ENCODE measurements around the gene DIPK1A. TPM values are rescaled to one million over a fixed set of nuclear protein-coding genes. Genes with fewer than 3 reads are reported as not detected.

Gene DIPK1A
- total RNA-seq, 1 experiment from 2014 or later: 1.2 TPM

DNA sequence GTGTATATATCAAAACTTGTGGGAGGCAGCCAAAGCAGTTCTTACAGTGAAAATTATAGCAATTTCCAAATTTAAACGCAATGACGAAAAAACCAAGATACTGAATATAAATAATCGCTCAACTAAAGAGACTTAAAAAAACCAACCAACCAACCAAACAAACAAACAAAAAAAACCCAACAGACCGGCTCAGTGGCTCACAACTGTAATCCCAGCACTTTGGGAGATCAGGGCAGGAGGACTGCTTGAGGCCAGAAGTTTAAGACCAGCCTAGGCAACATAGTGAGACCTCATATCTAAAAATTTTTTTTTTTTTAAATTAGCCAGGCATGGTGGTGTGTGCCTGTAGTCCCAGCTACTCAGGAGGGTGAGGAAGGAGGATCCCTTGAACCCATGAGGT is 106.0 kb downstream of the DIPK1A start:
- no peak for ATAC-seq
- DNase-seq (ENCODE audit: low read depth, low spot score): no peak
- H3K4me3 ChIP-seq (ENCODE audit: low read depth in 2 of 2, low read length in 2 of 2): no peak overlapping the region
- no peak for TF ChIP-seq SIN3A (IDR thresholded peaks at IDR 0.05; ENCODE audit: borderline replicate concordance, insufficient read depth, low read depth, low read length)
- TF ChIP-seq, protein P1, sequence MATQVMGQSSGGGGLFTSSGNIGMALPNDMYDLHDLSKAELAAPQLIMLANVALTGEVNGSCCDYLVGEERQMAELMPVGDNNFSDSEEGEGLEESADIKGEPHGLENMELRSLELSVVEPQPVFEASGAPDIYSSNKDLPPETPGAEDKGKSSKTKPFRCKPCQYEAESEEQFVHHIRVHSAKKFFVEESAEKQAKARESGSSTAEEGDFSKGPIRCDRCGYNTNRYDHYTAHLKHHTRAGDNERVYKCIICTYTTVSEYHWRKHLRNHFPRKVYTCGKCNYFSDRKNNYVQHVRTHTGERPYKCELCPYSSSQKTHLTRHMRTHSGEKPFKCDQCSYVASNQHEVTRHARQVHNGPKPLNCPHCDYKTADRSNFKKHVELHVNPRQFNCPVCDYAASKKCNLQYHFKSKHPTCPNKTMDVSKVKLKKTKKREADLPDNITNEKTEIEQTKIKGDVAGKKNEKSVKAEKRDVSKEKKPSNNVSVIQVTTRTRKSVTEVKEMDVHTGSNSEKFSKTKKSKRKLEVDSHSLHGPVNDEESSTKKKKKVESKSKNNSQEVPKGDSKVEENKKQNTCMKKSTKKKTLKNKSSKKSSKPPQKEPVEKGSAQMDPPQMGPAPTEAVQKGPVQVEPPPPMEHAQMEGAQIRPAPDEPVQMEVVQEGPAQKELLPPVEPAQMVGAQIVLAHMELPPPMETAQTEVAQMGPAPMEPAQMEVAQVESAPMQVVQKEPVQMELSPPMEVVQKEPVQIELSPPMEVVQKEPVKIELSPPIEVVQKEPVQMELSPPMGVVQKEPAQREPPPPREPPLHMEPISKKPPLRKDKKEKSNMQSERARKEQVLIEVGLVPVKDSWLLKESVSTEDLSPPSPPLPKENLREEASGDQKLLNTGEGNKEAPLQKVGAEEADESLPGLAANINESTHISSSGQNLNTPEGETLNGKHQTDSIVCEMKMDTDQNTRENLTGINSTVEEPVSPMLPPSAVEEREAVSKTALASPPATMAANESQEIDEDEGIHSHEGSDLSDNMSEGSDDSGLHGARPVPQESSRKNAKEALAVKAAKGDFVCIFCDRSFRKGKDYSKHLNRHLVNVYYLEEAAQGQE (IDR thresholded peaks at IDR 0.05; ENCODE audit: insufficient read depth in 1 of 2, low read depth in 2 of 2, low read length in 1 of 2): no peak
- TF ChIP-seq POLR2AphosphoS5 (IDR thresholded peaks at IDR 0.05; ENCODE audit: low read depth, low read length): no peak
- TF ChIP-seq, protein P2, sequence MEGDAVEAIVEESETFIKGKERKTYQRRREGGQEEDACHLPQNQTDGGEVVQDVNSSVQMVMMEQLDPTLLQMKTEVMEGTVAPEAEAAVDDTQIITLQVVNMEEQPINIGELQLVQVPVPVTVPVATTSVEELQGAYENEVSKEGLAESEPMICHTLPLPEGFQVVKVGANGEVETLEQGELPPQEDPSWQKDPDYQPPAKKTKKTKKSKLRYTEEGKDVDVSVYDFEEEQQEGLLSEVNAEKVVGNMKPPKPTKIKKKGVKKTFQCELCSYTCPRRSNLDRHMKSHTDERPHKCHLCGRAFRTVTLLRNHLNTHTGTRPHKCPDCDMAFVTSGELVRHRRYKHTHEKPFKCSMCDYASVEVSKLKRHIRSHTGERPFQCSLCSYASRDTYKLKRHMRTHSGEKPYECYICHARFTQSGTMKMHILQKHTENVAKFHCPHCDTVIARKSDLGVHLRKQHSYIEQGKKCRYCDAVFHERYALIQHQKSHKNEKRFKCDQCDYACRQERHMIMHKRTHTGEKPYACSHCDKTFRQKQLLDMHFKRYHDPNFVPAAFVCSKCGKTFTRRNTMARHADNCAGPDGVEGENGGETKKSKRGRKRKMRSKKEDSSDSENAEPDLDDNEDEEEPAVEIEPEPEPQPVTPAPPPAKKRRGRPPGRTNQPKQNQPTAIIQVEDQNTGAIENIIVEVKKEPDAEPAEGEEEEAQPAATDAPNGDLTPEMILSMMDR (IDR thresholded peaks at IDR 0.05): no peak
- no peak for TF ChIP-seq TCF7L2 (IDR thresholded peaks at IDR 0.05; ENCODE audit: low read depth, low read length)
- no peaks in the 10 kb centered on the region for H3K36me3 ChIP-seq (ENCODE audit: control insufficient read depth, insufficient read depth, low read length)
- H3K27me3 ChIP-seq (ENCODE audit: control insufficient read depth, insufficient read depth, low read length): no peaks in the 10 kb centered on the region
- BruUV-seq (replicated peaks): no TSS peak
- intact Hi-C loops (cut with micrococcal nuclease; ENCODE audit: unreplicated experiment) (no loop called here), in situ Hi-C loops (cut with HindIII; ENCODE audit: low pct_unique_long_range_greater_than_20kb, low sequenced_read_pairs) (no loop called here)
- H3K27ac ChIP-seq (ENCODE audit: low read length): no peak overlapping the region
- H3K4me1 ChIP-seq (ENCODE audit: control insufficient read depth, insufficient read depth, low read length): peaks cover 3% of the 10 kb centered on the region; the same call in 1 of the 2 replicates
- H3K9me3 ChIP-seq (ENCODE audit: control insufficient read depth, insufficient read depth, low read depth, low read length): no peaks in the 10 kb centered on the region
- ChIA-PET POLR2A (no interaction called here), CTCF (no interaction called here)

DNA sequence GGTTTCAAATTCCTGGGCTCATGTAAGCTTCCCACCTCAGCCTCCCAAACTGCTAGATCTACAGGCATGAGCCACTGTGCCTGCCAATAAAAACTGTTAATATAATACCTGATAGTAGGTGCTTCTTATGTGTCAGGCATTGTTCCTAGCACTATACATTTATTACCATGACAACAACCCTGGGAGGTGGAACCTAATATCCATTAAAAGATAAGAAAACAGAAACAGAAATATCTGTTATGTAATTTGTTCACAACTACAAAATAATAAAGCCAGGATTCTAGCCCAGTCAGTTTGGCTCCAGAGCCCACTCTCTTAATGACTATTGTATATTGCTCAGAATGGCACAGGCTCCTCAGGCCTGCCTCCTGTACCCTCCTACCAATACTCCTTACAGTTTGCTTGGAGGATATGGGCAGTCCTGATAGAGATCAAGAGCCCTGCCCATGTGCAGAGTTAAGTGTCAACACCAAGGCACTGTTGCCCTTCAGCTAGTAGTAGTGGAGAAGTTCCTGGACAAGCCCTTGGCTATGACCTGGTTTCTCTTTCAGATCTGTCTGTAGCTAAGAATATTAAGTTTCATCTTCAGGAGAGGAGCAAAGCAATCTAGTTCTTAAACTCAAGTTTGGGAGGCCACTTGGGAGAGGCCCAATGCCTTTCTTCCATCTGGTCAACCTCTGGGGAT is 107.0 kb downstream of the DIPK1A start:
- intact Hi-C loops (cut with micrococcal nuclease; ENCODE audit: unreplicated experiment) (no loop called here), in situ Hi-C loops (cut with HindIII; ENCODE audit: low pct_unique_long_range_greater_than_20kb, low sequenced_read_pairs) (no loop called here)
- DNase-seq (ENCODE audit: low read depth, low spot score) (no peak), ATAC-seq (no peak)
- no peaks in the 10 kb centered on the region for H3K27me3 ChIP-seq (ENCODE audit: control insufficient read depth, insufficient read depth, low read length)
- H3K27ac ChIP-seq (ENCODE audit: low read length): no peak overlapping the region
- H3K4me3 ChIP-seq (ENCODE audit: low read depth in 2 of 2, low read length in 2 of 2): no peak overlapping the region
- peaks cover 3% of the 10 kb centered on the region; the same call in 1 of the 2 replicates for H3K4me1 ChIP-seq (ENCODE audit: control insufficient read depth, insufficient read depth, low read length)
- BruUV-seq (replicated peaks): no TSS peak
- POLR2A ChIA-PET: no interaction called here
- TF ChIP-seq, protein P2 (IDR thresholded peaks at IDR 0.05): no peak
- TF ChIP-seq, protein P1 (IDR thresholded peaks at IDR 0.05; ENCODE audit: insufficient read depth in 1 of 2, low read depth in 2 of 2, low read length in 1 of 2): no peak
- TF ChIP-seq SIN3A (IDR thresholded peaks at IDR 0.05; ENCODE audit: borderline replicate concordance, insufficient read depth, low read depth, low read length) (no peak), POLR2AphosphoS5 (IDR thresholded peaks at IDR 0.05; ENCODE audit: low read depth, low read length) (no peak), TCF7L2 (IDR thresholded peaks at IDR 0.05; ENCODE audit: low read depth, low read length) (no peak)
- H3K36me3 ChIP-seq (ENCODE audit: control insufficient read depth, insufficient read depth, low read length): no peaks in the 10 kb centered on the region
- H3K9me3 ChIP-seq (ENCODE audit: control insufficient read depth, insufficient read depth, low read depth, low read length): no peaks in the 10 kb centered on the region
- CTCF ChIA-PET: no interaction called here

All from Panc1 (cell line).